Body of pancreas (tissue), 4 donors: Measurements from ENCODE around the gene CTSV. TPM values are rescaled to one million over a fixed set of nuclear protein-coding genes. Genes with fewer than 3 reads are reported as not detected.
A peak's percentile ranks its signal among the peaks of the same experiment; 100 is the strongest.
"Not testable (repeated sequence)": the region's sequence is repeated elsewhere in the genome, so short reads cannot be mapped to it uniquely, and the experiment has no call there.

Source experiments
- ATAC-seq: fragments of 150-250 bp; one replicate; pipeline ENCODE4 v1.9.1; 2016
- DNase-seq, 4 donors: peaks; one replicate each; pipeline ENCODE4 v3.0.0-alpha.2; 2019
- H3K27ac ChIP-seq, 4 donors: fragments of 200-600 bp; sonication (generic); 1 replicate in 3 of 4; 2 replicates in 1 of 4; pipeline versions ENCODE4 v1.5.1 to v1.6.1; 2016 to 2019; ENCODE audit warnings: mild to moderate bottlenecking in 1 of 4, mixed read lengths in 1 of 4, moderate library complexity in 1 of 4
- H3K27me3 ChIP-seq, 2 donors: fragments of 200-600 bp; sonication (generic); one replicate each; pipeline ENCODE4 v1.6.0; 2016; ENCODE audit warnings: mild to moderate bottlenecking in 1 of 2
- H3K36me3 ChIP-seq, 2 donors: fragments of 200-600 bp; sonication (generic); replicated peaks in 1 of 2; 2 replicates each; pipeline ENCODE4 v1.5.1; 2016; ENCODE audit warnings: low read depth in 2 of 2; ENCODE audit not compliant: insufficient read depth in 1 of 2
- H3K4me1 ChIP-seq: fragments of 200-600 bp; sonication (generic); one replicate; pipeline ENCODE4 v1.6.0; 2016
- H3K4me3 ChIP-seq, 2 donors: fragments of 200-600 bp; sonication (generic); 1 replicate in 1 of 2; 2 replicates in 1 of 2; pipeline ENCODE4 v1.5.1; 2016 to 2019
- H3K9me3 ChIP-seq, 3 donors: fragments of 200-600 bp; sonication (generic); 1 replicate in 2 of 3; 2 replicates in 1 of 3; pipeline ENCODE4 v1.5.1; 2016
- POLR2A ChIP-seq, 3 donors: fragments of 450-650 bp; IDR thresholded peaks; one replicate each; pipeline ENCODE4 v1.6.1; 2016; ENCODE audit warnings: antibody characterized with exemption in 3 of 3, mild to moderate bottlenecking in 2 of 3
- WGBS, 2 donors: methylation state at CpG; one replicate each; pipeline ENCODE4 v1.1.5; 2017; 5-methylcytosine and 5-hydroxymethylcytosine counted together
- intact Hi-C: fragments of 100-400 bp; cut with DNase I; formaldehyde crosslinking; loops from one replicate; pipeline ENCODE4 v1.15.1; 2023
- total RNA-seq, 2 donors: library from RNA; depleted of rRNA; stranded (reverse); fragments of >200 nt; gene quantifications; one replicate each; pipeline ENCODE4 v1.1.0, GENCODE V29; 2016
- TF ChIP-seq, protein P1 (sequence below), 7 experiments: fragments of 450-650 bp in 4 of 7; fragments of 200-600 bp in 3 of 7; sonication (generic) in 3 of 7; IDR thresholded peaks; one replicate each; pipeline ENCODE4 v1.5.1; 2016 to 2019; ENCODE audit warnings: antibody characterized with exemption in 7 of 7

The CTSV gene
- total RNA-seq, 2 donors from 2014 or later: 0.33 to 1.6 TPM

DNA sequence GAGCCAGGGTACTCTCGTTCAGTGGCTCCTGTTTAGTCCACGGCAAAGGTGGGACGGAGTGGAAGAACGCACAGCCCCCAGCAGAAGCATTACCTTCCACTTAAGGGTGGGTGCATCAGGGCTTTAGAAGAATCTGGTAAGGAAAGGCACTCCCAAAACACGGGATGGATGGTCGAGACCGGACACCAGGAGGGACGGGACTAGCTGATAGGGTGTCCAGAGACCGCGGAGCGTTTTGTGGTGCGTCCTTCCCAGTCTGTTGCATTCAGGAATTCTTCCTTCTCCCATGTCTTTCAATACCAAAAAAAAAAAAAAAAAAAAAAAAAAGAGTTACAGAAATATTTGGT is 545 bp upstream of the CTSV start:
- intact Hi-C loops: no loop called here
- no peaks in the 10 kb centered on the region for H3K9me3 ChIP-seq
- peak overlapping the region in 1 of 2 donors; percentile 33 for H3K4me3 ChIP-seq
- H3K36me3 ChIP-seq: no peaks in the 10 kb centered on the region
- WGBS, 2 donors: 1 to 4% methylated on average over 12 of the region's 12 CpGs
- no peak for TF ChIP-seq POLR2A (IDR thresholded peaks at IDR 0.05)
- TF ChIP-seq, protein P1, sequence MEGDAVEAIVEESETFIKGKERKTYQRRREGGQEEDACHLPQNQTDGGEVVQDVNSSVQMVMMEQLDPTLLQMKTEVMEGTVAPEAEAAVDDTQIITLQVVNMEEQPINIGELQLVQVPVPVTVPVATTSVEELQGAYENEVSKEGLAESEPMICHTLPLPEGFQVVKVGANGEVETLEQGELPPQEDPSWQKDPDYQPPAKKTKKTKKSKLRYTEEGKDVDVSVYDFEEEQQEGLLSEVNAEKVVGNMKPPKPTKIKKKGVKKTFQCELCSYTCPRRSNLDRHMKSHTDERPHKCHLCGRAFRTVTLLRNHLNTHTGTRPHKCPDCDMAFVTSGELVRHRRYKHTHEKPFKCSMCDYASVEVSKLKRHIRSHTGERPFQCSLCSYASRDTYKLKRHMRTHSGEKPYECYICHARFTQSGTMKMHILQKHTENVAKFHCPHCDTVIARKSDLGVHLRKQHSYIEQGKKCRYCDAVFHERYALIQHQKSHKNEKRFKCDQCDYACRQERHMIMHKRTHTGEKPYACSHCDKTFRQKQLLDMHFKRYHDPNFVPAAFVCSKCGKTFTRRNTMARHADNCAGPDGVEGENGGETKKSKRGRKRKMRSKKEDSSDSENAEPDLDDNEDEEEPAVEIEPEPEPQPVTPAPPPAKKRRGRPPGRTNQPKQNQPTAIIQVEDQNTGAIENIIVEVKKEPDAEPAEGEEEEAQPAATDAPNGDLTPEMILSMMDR (IDR thresholded peaks at IDR 0.05): no peak
- no peaks in the 10 kb centered on the region for H3K27me3 ChIP-seq
- peak; percentile 22 to 46 (median 30) for DNase-seq
- peak overlapping the region in 1 of 4 donors; percentile 34 for H3K27ac ChIP-seq
- peaks cover 7% of the 10 kb centered on the region for H3K4me1 ChIP-seq
- peak; percentile 43 for ATAC-seq

DNA sequence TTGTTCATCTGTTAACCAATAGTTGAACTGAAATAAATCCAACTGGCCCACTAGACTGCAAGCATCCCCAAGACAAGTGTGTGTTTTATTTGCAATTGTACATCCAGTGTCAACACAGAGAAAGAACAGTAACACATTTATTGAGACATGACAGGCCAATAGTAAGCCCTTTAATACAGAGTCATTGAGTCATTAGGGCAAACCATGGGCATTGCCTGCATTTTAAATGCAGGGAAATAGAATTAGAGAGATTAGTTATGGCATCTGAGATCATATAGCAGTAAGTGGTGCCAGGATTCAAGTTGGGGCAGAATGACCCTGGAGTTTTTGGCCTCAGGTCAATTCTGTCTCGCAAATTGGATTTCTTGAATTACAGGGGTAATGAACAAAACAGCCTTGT is 15.4 kb downstream of the CTSV start:
- DNase-seq, H3K4me3 ChIP-seq, H3K27ac ChIP-seq, intact Hi-C loops, H3K36me3 ChIP-seq, H3K9me3 ChIP-seq, H3K27me3 ChIP-seq, ATAC-seq, H3K4me1 ChIP-seq: not testable (repeated sequence)
- 79% methylated on average over 1 of the region's 1 CpG; no CpG with 5 or more reads in 1 of the 2 donors for WGBS, 2 donors

DNA sequence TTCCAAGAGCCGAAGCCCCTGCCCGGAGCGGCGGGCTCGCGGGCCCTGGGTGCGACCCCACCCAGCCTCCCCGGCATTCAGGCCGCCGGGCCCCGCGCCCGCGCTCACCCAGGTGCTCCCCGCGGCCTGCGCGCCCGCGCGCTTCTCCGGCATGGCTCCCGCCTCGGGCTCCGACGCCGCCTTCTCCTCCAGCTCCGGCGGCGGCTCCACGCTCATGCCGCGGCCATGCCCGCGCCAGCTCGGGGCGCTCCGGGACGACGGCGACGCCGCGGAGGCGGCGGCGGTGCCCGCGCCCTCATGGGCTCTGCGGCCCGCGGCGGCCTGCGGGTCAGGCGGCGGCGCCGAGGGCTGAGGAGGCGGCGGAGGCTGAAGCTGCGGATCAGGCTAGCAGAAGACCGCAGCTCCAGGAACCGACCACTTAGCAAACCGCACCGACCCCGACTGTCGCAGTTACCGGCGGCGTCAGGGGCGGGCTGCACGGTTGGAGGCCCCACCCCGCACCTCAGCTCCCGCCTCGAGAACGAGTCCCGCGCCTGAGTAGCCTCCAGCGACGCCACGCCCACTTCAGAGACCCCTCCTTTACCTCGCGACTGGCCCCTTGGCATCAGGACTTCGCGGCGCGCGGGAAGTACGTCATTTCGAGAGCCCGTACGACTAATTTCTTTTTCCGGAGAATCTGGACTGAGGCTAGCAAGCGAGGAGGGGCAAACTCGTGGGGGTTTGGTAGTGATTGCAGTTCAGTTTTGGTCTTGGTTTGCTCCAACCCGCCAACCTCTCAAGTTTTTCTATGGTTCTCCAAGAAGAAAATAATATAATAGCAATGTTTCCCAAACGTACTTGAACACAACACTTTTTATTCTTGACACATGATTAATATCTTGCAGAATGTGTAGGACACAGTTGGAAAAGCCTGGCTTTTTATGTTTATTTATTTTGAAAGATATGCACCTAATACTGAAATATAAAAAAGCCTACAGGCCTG is 25.5 kb downstream of the CTSV start:
- ATAC-seq (peak; percentile 99), DNase-seq (peak; percentile 70 to 77 (median 72))
- TF ChIP-seq POLR2A (IDR thresholded peaks at IDR 0.05): peak; percentile 73 to 78 (median 74)
- H3K4me1 ChIP-seq, intact Hi-C loops, H3K36me3 ChIP-seq, H3K9me3 ChIP-seq, H3K27me3 ChIP-seq: not testable (repeated sequence)
- 0% methylated on average over 9 to 60 of the region's 97 CpGs for WGBS, 2 donors
- peak overlapping the region in 1 of 2 donors; percentile 30 for H3K4me3 ChIP-seq
- peak overlapping the region; percentile 57 to 92 (median 76) for H3K27ac ChIP-seq

DNA sequence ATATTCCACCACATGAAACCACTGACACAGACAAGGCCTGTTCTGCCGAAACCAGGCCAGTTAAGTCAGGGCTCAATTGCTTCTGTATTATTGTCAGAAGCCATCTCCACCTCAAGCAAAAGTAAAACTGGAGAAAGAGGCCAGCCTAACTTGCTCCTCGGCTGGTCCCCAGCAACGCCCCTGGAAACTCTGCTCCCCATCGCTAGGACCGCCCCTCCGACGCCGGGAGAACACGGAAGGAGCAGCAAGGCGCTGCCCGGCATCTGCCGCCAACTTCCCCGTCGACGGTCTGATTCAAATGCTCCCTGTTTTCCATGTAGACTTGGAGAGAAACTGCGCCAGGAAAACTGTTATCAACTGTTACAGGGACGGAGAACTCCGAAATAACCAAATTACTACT is 26.3 kb downstream of the CTSV start:
- DNase-seq: peak in 1 of 4 donors; percentile 14
- peak in 2 of 3 donors; percentile 20 to 36 for TF ChIP-seq POLR2A (IDR thresholded peaks at IDR 0.05)
- Histone ChIP-seq H3K27ac (peak overlapping the region in 3 of 4 donors; percentile 57 to 92 (median 80)), H3K4me3 (peak overlapping the region in 1 of 2 donors; percentile 30)
- H3K27me3 ChIP-seq, H3K36me3 ChIP-seq, H3K4me1 ChIP-seq, H3K9me3 ChIP-seq, intact Hi-C loops: not testable (repeated sequence)
- ATAC-seq: peak; percentile 60
- WGBS, 2 donors: 0 to 1% methylated on average over 12 to 18 of the region's 18 CpGs

DNA sequence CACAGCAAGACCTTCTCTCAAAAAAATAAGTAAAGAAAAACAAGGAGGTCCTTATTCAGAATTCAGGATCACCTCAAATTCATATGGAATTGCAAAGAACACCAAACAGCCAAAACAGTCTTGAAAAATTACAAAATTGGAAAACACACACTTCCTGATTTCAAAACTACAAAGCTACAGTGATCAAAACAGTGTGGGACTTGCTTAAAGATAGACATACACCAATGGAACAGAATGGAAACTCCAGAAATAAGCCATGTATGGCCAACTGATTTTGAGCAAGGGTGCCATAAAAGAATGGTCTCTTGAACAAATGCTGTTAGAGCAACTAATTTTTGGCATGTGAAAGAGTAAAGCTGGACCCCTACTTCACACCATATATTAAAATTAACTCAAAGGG is 36.7 kb downstream of the CTSV start:
- ATAC-seq, DNase-seq, intact Hi-C loops, H3K27ac ChIP-seq, H3K36me3 ChIP-seq, H3K27me3 ChIP-seq, H3K9me3 ChIP-seq, H3K4me3 ChIP-seq, H3K4me1 ChIP-seq: not testable (repeated sequence)

DNA sequence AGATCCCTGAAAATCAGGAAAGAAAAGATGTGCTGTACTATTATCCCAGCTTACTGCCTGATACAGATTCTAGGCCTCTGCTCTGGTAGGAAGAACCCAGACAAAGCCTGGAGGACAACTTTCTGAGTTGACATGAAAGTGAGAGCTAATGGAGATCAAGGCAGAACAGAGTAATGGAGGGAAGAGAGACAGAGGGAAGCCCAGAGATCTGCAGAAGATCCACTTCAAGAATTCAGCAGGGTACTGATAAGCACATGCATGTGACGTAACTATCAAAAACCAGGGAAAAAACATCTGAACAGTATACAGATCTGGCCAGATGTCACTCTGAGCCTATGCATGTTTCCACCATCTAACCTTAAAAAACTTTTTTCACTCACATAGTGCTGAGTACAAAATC is 37.6 kb downstream of the CTSV start:
- DNase-seq, H3K4me1 ChIP-seq, intact Hi-C loops, H3K27me3 ChIP-seq, ATAC-seq, H3K4me3 ChIP-seq, H3K9me3 ChIP-seq, H3K27ac ChIP-seq, H3K36me3 ChIP-seq: not testable (repeated sequence)
- 67 to 75% methylated on average over 1 of the region's 1 CpG for WGBS, 2 donors

DNA sequence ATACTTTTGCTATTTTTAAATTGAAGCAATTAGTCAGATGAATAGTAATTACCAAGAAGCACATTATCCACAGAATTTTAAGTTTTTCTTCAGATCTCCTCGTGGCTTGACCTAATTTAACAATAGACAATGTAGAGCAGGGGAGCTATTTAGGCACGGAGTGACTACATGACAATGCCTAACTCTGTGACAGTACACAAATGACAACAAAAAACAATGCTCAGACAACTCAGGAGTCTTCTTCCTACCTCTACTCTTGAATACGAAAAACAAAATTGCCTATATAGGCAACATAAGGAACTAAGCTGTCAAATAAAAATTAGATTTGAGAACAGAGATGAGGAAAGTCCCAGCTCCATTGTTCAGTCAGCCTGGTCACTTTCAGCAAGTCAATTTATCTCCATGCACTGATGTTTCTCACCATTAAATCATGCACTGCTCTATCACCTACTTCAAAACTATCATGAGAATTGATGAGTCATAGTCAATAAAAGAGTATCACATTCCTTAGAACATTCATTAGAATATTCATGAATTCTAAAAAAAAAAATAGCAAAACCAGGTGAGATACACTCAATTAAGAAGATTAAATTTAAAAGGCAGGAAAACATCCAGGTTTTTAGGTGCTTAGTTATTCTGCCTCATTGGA is 38.7 kb downstream of the CTSV start:
- DNase-seq, H3K36me3 ChIP-seq, H3K27me3 ChIP-seq, H3K4me3 ChIP-seq, intact Hi-C loops, H3K27ac ChIP-seq, H3K9me3 ChIP-seq, H3K4me1 ChIP-seq: not testable (repeated sequence)
- 74 to 89% methylated on average over 3 of the region's 3 CpGs for WGBS, 2 donors
- peak; percentile 33 for ATAC-seq

DNA sequence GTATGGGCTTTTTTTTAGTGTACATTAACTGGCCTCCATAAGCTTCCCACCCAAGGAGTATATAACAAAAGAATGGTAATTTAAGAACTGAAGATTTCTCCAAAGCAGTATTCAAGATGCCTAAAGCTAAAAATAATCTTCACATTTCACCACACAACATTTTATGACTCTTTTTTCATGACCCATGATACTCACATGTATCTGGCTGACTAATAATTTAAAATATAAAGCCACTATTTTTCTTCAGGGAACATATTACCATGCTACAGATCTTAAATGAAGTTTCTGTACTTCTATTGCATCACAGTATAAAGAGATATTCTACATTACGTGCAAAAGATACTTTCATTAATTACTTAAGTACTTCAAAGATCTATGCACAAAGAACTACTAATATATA is 39.2 kb downstream of the CTSV start:
- 81 to 100% methylated on average over 1 of the region's 1 CpG for WGBS, 2 donors

DNA sequence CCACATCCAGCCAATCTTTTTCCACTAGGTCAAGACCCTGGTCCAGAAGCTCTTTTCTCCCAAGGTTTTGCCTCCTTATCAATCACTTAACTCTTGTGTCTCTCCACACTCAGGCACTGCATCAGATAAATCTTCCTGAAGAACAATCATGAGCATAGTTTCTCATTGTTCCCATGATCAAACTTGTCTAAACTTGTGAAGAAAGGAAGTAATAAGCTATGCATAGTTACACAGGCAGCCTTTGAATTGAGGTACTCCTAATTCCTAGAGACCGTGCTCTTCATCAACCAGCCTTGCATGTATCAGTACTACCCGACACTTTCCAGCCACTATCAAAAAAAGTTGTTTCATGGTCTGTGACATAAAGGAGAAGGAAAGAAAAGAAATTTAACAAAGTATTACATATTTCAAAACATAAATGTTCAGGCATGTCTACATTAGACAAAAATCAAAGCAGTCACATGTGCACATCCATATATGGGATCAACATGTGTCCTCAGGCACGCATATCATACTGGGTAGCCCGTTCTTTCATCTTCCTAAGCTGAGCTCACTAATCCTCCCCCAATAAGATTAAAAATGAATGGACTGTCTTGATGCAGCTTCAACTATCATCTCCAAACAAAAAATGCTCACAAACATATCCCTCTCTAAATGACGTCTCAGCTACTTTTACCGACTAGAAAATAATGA is 41.8 kb downstream of the CTSV start:
- H3K9me3 ChIP-seq, H3K27ac ChIP-seq, H3K36me3 ChIP-seq, intact Hi-C loops, H3K27me3 ChIP-seq, H3K4me3 ChIP-seq, ATAC-seq, H3K4me1 ChIP-seq, DNase-seq: not testable (repeated sequence)
- WGBS, 2 donors: 94 to 98% methylated on average over 5 to 6 of the region's 6 CpGs

More for the DNA sequence above, 39.2 kb downstream of the CTSV start:
- H3K4me1 ChIP-seq, H3K27me3 ChIP-seq, H3K9me3 ChIP-seq, ATAC-seq, H3K4me3 ChIP-seq, intact Hi-C loops, DNase-seq, H3K36me3 ChIP-seq, H3K27ac ChIP-seq: not testable (repeated sequence)

DNA sequence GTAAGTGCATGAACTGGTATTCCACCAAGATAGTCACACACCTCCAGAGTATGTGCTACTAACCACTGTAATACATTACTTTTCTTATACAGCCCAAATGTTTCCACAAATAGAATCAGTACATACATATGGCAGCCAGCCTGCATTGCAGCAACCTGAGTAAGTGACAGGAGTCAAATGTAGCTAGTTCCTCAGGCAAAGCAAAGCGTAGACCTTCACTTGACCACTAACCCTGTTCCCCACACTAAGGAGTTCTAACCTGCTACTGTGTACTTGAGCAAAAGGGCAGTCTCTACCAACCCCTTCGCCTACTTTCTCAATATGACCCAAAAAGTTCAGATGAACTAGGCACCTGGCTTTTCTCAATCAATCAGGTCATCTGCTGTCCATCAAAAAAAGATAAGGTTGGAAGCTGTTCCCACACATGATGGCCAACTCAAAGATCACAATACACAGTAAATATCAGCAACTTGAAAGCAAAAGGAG is 44.4 kb downstream of the CTSV start:
- no CpG with 5 or more reads among the region's 2 CpGs for WGBS, 2 donors
- peaks cover 10% of the 10 kb centered on the region for H3K4me1 ChIP-seq
- DNase-seq, ATAC-seq, intact Hi-C loops, H3K4me3 ChIP-seq, H3K36me3 ChIP-seq, H3K9me3 ChIP-seq, H3K27ac ChIP-seq, H3K27me3 ChIP-seq: not testable (repeated sequence)
